ENCODE data around the gene FDXACB1. TPM values are rescaled to one million over a fixed set of nuclear protein-coding genes. Genes with fewer than 3 reads are reported as not detected.

The FDXACB1 gene
- total and polyA plus RNA-seq, 9 of the 15 experiments (the other 6 are each of a cell fraction or from before 2014, with no cell fraction given): 3.2 to 7.5 (median 5.3) TPM

DNA sequence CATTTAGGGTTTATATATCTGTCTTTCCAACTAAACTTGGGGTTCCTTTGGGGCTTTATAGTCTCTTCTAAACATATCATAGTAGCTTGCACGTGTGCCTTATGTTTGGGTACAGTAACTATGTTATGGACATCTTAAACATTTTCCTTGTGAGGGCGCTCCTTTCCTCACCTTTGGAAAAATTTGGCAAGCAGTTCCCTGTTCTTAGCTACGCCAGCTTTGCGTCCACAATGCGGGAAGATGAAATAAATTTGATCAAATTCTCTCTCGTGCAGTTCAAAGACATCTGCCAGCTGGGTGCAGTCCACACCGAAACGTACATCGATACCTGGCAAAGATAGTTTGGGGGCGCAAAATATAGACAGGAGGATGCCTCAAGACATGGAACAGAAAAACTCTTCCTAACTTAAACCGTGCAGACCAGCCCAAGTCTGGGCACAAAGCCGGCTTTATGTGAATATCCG, 548 bp downstream of the FDXACB1 start:
- ChIA-PET CTCF (ENCODE audit: low intra/inter-chr PET ratio) (interaction anchor here (0.6 to 2.2 kb wide), 4 partner anchors 101 to 344 kb away, joined by 3 to 26 read pairs (median 5); no protein-coding TSS in a partner anchor), POLR2A (interaction anchor here (0.6 to 1.5 kb wide), 4 partner anchors 16 to 103 kb away, joined by 3 to 5 read pairs (median 3); no protein-coding TSS in a partner anchor)
- DNase-seq (ENCODE audit: extremely low read depth in 1 of 4, low spot score in 3 of 4) (no peak), FAIRE-seq (no peak), ATAC-seq (no peak; the same call in 1 of the 3 replicates)
- no peaks in the 10 kb centered on the region for H3K27me3 ChIP-seq (ENCODE audit: control insufficient read depth in 2 of 2, insufficient read depth in 2 of 2, low read length in 2 of 2)
- H3K79me2 ChIP-seq (ENCODE audit: control insufficient read depth, insufficient read depth, low read length): peaks cover 8% of the 10 kb centered on the region
- H3K4me3 ChIP-seq: peak overlapping the region; percentile 62
- H3K4me2 ChIP-seq (ENCODE audit: insufficient read depth, low read length): peak overlapping the region; percentile 96
- peak overlapping the region; percentile 95 for H3K27ac ChIP-seq (ENCODE audit: extremely low read depth, low read depth, low read length)
- H2AFZ ChIP-seq (ENCODE audit: low read depth, low read length): peak overlapping the region; percentile 99
- no peaks in the 10 kb centered on the region for H3K9me1 ChIP-seq (ENCODE audit: control insufficient read depth, insufficient read depth, low read length)
- peak overlapping the region; percentile 86 to 94 for H3K9ac ChIP-seq (ENCODE audit: insufficient read depth in 1 of 2, low read depth in 2 of 2, low read length in 2 of 2)
- BruUV-seq (replicated peaks): TSS peak; percentile 79
- peaks cover 10 to 21% of the 10 kb centered on the region in 2 experiments; a peak in 4 of 5 replicates for H3K4me1 ChIP-seq (replicated peaks in 1 of 2; ENCODE audit: control insufficient read depth in 2 of 2, insufficient read depth in 2 of 2, low read length in 2 of 2)
- intact Hi-C loops (cut with micrococcal nuclease): loop anchor here (2.0 to 5.0 kb wide), 4 partner anchors 34 to 404 kb away; partner anchors contain the start of genes BCO2, CRYAB, HSPB2 and SDHD
- H3K9me3 ChIP-seq (replicated peaks; ENCODE audit: control insufficient read depth, insufficient read depth, low read depth, low read length): no peaks in the 10 kb centered on the region
- no peaks in the 10 kb centered on the region for H4K20me1 ChIP-seq (replicated peaks; ENCODE audit: control insufficient read depth, insufficient read depth, low read length)
- WGBS (ENCODE audit: insufficient coverage, low coverage, missing lambda C conversion rate): under 1% methylated on average over 13 of the region's 13 CpGs
- in situ Hi-C loops (cut with MboI): loop anchor here (5.0 kb wide), 1 partner anchor 109 kb away; no protein-coding TSS in a partner anchor
- peaks cover 13% of the 10 kb centered on the region; the same call in 2 of the 3 replicates for H3K36me3 ChIP-seq (ENCODE audit: control insufficient read depth, insufficient read depth, low read length)
- TF ChIP-seq, protein P1, sequence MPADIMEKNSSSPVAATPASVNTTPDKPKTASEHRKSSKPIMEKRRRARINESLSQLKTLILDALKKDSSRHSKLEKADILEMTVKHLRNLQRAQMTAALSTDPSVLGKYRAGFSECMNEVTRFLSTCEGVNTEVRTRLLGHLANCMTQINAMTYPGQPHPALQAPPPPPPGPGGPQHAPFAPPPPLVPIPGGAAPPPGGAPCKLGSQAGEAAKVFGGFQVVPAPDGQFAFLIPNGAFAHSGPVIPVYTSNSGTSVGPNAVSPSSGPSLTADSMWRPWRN (IDR thresholded peaks at IDR 0.05; ENCODE audit: low read depth): 0 out of 2 replicates have a peak, but pooled peaks have one; percentile 15
- TF ChIP-seq, protein P2, sequence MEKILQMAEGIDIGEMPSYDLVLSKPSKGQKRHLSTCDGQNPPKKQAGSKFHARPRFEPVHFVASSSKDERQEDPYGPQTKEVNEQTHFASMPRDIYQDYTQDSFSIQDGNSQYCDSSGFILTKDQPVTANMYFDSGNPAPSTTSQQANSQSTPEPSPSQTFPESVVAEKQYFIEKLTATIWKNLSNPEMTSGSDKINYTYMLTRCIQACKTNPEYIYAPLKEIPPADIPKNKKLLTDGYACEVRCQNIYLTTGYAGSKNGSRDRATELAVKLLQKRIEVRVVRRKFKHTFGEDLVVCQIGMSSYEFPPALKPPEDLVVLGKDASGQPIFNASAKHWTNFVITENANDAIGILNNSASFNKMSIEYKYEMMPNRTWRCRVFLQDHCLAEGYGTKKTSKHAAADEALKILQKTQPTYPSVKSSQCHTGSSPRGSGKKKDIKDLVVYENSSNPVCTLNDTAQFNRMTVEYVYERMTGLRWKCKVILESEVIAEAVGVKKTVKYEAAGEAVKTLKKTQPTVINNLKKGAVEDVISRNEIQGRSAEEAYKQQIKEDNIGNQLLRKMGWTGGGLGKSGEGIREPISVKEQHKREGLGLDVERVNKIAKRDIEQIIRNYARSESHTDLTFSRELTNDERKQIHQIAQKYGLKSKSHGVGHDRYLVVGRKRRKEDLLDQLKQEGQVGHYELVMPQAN (IDR thresholded peaks at IDR 0.05; ENCODE audit: borderline replicate concordance): peak; percentile 89
- TF ChIP-seq IFI16 (CRISPR knock-in tag; IDR thresholded peaks at IDR 0.05): no peak
- TF ChIP-seq SMARCA5 (IDR thresholded peaks at IDR 0.05): 0 out of 2 replicates have a peak, but pooled peaks have one; percentile 45
- no peak for TF ChIP-seq NR1H2 (CRISPR knock-in tag; IDR thresholded peaks at IDR 0.05)
- peak; percentile 69 for TF ChIP-seq HDAC2 (IDR thresholded peaks at IDR 0.05)
- TF ChIP-seq CTCF (IDR thresholded peaks at IDR 0.05 in 2 of 3, conservative IDR thresholded peaks at IDR 0.05 in 1 of 3; ENCODE audit: insufficient read depth in 2 of 3, low read depth in 1 of 3, low read length in 3 of 3): peak in 1 of 3 experiments; percentile 36; a peak in 2 of 6 replicates
- no peak for TF ChIP-seq PCBP1 (IDR thresholded peaks at IDR 0.05; ENCODE audit: low read depth, low read length, poor library complexity, severe bottlenecking)
- 0 out of 2 replicates have a peak, but pooled peaks have one; percentile 19 for TF ChIP-seq SMARCC2 (IDR thresholded peaks at IDR 0.05; ENCODE audit: low read depth)
- no peak for TF ChIP-seq ETS2 (tag; IDR thresholded peaks at IDR 0.05; ENCODE audit: borderline replicate concordance, poor library complexity, severe bottlenecking)
- no peak for TF ChIP-seq SFPQ (IDR thresholded peaks at IDR 0.05; ENCODE audit: low read depth, low read length)
- TF ChIP-seq ESRRA (IDR thresholded peaks at IDR 0.05; ENCODE audit: borderline replicate concordance, low read depth): no peak

Measured in K562 (cell line).